GM23338 (cell line): ENCODE measurements around the gene MAN1A2.

Experiments used
- CREB1 ChIP-seq: fragments of 250-450 bp; sonication (Bioruptor Pico); IDR thresholded peaks from 2 replicates; pipeline ENCODE4 v1.5.0; 2020; ENCODE audit warnings: low read depth, mild to moderate bottlenecking, moderate library complexity
- EZH2 ChIP-seq: fragments of 200-600 bp; sonication (generic); IDR thresholded peaks from one replicate; pipeline ENCODE4 v1.8.0; 2017; ENCODE audit warnings: antibody characterized with exemption, mild to moderate bottlenecking, low read depth; ENCODE audit not compliant: unreplicated experiment
- EZH2phosphoT487 ChIP-seq: fragments of 200-600 bp; sonication (generic); IDR thresholded peaks from one replicate; pipeline ENCODE4 v1.8.1; 2018; ENCODE audit warnings: antibody characterized with exemption; ENCODE audit not compliant: unreplicated experiment
- JUNB ChIP-seq: IDR thresholded peaks from one replicate; pipeline ENCODE4 v1.6.1; 2016; ENCODE audit warnings: antibody characterized with exemption; ENCODE audit not compliant: unreplicated experiment
- NANOG ChIP-seq: IDR thresholded peaks from 2 replicates; pipeline ENCODE4 v1.6.1; 2016; ENCODE audit warnings: antibody characterized with exemption, borderline replicate concordance
- POLR2AphosphoS5 ChIP-seq: IDR thresholded peaks from 2 replicates; pipeline ENCODE4 v1.6.1; 2016; ENCODE audit warnings: antibody characterized with exemption, low read depth
- STAT1 ChIP-seq: IDR thresholded peaks from one replicate; pipeline ENCODE4 v1.6.1; 2016; ENCODE audit warnings: antibody characterized with exemption; ENCODE audit not compliant: unreplicated experiment
- ZNF114 ChIP-seq: fragments of 250-450 bp; sonication (Bioruptor Pico); IDR thresholded peaks from 2 replicates; pipeline ENCODE4 v1.5.0; 2020; ENCODE audit warnings: mild to moderate bottlenecking, moderate library complexity
- ZNF331 ChIP-seq: fragments of 250-450 bp; sonication (Bioruptor Pico); IDR thresholded peaks from 2 replicates; pipeline ENCODE4 v1.5.0; 2020; ENCODE audit warnings: low read depth, mild to moderate bottlenecking, moderate library complexity
- TF ChIP-seq, protein P1 (sequence below), 2 experiments: fragments of 200-600 bp in 1 of 2; sonication (generic) in 1 of 2; conservative IDR thresholded peaks; 2 replicates each; pipeline versions ENCODE4 v1.5.1 to v1.6.1; 2016 to 2017; ENCODE audit warnings: antibody characterized with exemption in 2 of 2, low read depth in 2 of 2, mild to moderate bottlenecking in 2 of 2, moderate library complexity in 1 of 2
- TF ChIP-seq, protein P2 (sequence below): IDR thresholded peaks from one replicate; pipeline ENCODE4 v1.6.1; 2018; ENCODE audit warnings: antibody characterized with exemption; ENCODE audit not compliant: unreplicated experiment
- TF ChIP-seq, protein P3 (sequence below): IDR thresholded peaks from 2 replicates; pipeline ENCODE4 v1.6.1; 2016; ENCODE audit warnings: antibody characterized with exemption
- TF ChIP-seq, protein P4 (sequence below): fragments of 250-450 bp; sonication (Bioruptor Pico); IDR thresholded peaks from 2 replicates; pipeline ENCODE4 v1.5.0; 2020; ENCODE audit warnings: mild to moderate bottlenecking, moderate library complexity

DNA sequence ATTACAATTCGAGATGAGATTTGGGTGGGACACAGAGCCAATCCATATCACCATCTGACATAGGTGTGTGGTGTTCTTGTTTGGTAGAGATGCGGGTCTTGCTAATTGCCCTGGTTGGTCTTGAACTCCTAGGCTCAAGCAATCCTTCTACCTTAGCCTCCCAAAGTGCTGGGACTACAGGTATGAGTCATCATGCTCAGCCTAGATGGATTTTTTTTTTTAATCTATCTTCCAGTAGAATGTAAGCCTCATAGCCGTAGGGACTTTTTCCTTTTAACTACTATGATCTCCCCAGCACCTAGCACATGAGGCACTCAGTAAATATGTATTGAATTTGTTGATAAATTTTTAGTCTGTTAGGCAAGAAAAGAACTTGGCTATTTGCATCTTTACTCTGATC is 144.0 kb downstream of the MAN1A2 start:
- TF ChIP-seq, protein P1, sequence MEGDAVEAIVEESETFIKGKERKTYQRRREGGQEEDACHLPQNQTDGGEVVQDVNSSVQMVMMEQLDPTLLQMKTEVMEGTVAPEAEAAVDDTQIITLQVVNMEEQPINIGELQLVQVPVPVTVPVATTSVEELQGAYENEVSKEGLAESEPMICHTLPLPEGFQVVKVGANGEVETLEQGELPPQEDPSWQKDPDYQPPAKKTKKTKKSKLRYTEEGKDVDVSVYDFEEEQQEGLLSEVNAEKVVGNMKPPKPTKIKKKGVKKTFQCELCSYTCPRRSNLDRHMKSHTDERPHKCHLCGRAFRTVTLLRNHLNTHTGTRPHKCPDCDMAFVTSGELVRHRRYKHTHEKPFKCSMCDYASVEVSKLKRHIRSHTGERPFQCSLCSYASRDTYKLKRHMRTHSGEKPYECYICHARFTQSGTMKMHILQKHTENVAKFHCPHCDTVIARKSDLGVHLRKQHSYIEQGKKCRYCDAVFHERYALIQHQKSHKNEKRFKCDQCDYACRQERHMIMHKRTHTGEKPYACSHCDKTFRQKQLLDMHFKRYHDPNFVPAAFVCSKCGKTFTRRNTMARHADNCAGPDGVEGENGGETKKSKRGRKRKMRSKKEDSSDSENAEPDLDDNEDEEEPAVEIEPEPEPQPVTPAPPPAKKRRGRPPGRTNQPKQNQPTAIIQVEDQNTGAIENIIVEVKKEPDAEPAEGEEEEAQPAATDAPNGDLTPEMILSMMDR (conservative IDR thresholded peaks at IDR 0.05; ENCODE audit: low read depth in 2 of 2), result no peak
- TF ChIP-seq ZNF114 (no peak), EZH2 (no peak), POLR2AphosphoS5 (no peak), JUNB (no peak), EZH2phosphoT487 (no peak), ZNF331 (CRISPR knock-in tag) (no peak), CREB1 (CRISPR knock-in tag) (no peak), NANOG (no peak), STAT1 (no peak)
- TF ChIP-seq, protein P2, sequence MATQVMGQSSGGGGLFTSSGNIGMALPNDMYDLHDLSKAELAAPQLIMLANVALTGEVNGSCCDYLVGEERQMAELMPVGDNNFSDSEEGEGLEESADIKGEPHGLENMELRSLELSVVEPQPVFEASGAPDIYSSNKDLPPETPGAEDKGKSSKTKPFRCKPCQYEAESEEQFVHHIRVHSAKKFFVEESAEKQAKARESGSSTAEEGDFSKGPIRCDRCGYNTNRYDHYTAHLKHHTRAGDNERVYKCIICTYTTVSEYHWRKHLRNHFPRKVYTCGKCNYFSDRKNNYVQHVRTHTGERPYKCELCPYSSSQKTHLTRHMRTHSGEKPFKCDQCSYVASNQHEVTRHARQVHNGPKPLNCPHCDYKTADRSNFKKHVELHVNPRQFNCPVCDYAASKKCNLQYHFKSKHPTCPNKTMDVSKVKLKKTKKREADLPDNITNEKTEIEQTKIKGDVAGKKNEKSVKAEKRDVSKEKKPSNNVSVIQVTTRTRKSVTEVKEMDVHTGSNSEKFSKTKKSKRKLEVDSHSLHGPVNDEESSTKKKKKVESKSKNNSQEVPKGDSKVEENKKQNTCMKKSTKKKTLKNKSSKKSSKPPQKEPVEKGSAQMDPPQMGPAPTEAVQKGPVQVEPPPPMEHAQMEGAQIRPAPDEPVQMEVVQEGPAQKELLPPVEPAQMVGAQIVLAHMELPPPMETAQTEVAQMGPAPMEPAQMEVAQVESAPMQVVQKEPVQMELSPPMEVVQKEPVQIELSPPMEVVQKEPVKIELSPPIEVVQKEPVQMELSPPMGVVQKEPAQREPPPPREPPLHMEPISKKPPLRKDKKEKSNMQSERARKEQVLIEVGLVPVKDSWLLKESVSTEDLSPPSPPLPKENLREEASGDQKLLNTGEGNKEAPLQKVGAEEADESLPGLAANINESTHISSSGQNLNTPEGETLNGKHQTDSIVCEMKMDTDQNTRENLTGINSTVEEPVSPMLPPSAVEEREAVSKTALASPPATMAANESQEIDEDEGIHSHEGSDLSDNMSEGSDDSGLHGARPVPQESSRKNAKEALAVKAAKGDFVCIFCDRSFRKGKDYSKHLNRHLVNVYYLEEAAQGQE, result no peak
- TF ChIP-seq, protein P3, sequence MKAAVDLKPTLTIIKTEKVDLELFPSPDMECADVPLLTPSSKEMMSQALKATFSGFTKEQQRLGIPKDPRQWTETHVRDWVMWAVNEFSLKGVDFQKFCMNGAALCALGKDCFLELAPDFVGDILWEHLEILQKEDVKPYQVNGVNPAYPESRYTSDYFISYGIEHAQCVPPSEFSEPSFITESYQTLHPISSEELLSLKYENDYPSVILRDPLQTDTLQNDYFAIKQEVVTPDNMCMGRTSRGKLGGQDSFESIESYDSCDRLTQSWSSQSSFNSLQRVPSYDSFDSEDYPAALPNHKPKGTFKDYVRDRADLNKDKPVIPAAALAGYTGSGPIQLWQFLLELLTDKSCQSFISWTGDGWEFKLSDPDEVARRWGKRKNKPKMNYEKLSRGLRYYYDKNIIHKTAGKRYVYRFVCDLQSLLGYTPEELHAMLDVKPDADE, result no peak
- TF ChIP-seq, protein P4, sequence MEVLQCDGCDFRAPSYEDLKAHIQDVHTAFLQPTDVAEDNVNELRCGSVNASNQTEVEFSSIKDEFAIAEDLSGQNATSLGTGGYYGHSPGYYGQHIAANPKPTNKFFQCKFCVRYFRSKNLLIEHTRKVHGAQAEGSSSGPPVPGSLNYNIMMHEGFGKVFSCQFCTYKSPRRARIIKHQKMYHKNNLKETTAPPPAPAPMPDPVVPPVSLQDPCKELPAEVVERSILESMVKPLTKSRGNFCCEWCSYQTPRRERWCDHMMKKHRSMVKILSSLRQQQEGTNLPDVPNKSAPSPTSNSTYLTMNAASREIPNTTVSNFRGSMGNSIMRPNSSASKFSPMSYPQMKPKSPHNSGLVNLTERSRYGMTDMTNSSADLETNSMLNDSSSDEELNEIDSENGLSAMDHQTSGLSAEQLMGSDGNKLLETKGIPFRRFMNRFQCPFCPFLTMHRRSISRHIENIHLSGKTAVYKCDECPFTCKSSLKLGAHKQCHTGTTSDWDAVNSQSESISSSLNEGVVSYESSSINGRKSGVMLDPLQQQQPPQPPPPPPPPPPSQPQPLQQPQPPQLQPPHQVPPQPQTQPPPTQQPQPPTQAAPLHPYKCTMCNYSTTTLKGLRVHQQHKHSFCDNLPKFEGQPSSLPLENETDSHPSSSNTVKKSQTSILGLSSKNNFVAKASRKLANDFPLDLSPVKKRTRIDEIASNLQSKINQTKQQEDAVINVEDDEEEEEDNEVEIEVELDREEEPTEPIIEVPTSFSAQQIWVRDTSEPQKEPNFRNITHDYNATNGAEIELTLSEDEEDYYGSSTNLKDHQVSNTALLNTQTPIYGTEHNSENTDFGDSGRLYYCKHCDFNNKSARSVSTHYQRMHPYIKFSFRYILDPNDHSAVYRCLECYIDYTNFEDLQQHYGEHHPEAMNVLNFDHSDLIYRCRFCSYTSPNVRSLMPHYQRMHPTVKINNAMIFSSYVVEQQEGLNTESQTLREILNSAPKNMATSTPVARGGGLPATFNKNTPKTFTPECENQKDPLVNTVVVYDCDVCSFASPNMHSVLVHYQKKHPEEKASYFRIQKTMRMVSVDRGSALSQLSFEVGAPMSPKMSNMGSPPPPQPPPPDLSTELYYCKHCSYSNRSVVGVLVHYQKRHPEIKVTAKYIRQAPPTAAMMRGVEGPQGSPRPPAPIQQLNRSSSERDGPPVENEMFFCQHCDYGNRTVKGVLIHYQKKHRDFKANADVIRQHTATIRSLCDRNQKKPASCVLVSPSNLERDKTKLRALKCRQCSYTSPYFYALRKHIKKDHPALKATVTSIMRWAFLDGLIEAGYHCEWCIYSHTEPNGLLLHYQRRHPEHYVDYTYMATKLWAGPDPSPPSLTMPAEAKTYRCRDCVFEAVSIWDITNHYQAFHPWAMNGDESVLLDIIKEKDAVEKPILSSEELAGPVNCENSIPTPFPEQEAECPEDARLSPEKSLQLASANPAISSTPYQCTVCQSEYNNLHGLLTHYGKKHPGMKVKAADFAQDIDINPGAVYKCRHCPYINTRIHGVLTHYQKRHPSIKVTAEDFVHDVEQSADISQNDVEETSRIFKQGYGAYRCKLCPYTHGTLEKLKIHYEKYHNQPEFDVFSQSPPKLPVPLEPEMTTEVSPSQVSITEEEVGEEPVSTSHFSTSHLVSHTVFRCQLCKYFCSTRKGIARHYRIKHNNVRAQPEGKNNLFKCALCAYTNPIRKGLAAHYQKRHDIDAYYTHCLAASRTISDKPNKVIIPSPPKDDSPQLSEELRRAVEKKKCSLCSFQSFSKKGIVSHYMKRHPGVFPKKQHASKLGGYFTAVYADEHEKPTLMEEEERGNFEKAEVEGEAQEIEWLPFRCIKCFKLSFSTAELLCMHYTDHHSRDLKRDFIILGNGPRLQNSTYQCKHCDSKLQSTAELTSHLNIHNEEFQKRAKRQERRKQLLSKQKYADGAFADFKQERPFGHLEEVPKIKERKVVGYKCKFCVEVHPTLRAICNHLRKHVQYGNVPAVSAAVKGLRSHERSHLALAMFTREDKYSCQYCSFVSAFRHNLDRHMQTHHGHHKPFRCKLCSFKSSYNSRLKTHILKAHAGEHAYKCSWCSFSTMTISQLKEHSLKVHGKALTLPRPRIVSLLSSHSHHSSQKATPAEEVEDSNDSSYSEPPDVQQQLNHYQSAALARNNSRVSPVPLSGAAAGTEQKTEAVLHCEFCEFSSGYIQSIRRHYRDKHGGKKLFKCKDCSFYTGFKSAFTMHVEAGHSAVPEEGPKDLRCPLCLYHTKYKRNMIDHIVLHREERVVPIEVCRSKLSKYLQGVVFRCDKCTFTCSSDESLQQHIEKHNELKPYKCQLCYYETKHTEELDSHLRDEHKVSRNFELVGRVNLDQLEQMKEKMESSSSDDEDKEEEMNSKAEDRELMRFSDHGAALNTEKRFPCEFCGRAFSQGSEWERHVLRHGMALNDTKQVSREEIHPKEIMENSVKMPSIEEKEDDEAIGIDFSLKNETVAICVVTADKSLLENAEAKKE (CRISPR knock-in tag), result no peak
